Activated CD8-positive, alpha-beta memory T cell treated with anti-CD3 and anti-CD28 coated beads, Interleukin-2, amount 50 U/mL, for 48 hours (primary cell): ENCODE data around the gene BBS9.

Source experiments
- DNase-seq: peaks from one replicate; pipeline ENCODE4 v3.0.0-alpha.2; 2020

The BBS9 gene

GRCh38 chr7:33379891-33380525 is 250.6 kb downstream of the BBS9 start:
- no peak for DNase-seq

DNA sequence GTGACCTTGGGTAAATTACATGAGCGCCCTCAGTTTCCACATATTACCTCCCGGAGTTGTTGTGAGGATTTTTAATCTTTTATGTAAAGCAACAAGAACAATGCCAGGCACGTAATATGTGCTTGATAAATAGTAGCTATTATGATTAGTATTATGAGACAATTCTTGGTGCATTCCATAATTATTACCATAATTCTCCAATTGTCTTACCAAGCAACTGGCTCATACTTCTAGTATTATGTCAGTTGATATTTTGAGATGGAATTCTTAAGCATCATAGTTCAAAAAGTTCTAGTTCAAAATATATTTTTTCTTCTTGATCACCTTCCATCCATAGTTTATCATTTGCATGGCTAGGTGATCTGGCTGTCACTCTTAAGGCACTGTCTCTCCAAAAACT is 259.0 kb downstream of the BBS9 start:
- no peak for DNase-seq

DNA sequence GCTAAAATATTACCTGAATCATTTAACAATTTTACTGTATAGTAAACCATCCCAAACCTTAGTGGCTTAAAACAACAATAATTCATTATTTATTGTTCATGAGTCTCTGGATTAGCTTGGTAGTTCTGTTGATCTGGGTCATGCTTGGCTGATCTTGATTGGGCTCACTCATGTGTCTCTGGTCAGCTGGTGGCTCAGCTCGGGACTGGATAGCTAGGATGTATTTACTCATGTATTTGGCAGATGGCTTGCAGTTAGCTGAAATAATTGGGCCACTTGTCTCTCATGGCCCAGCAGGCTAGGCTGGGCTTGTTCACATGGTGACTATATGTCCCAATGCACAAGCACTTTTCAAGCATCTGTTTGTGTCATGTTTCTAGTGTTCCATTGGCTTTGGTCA is 262.8 kb downstream of the BBS9 start:
- DNase-seq: no peak

DNA sequence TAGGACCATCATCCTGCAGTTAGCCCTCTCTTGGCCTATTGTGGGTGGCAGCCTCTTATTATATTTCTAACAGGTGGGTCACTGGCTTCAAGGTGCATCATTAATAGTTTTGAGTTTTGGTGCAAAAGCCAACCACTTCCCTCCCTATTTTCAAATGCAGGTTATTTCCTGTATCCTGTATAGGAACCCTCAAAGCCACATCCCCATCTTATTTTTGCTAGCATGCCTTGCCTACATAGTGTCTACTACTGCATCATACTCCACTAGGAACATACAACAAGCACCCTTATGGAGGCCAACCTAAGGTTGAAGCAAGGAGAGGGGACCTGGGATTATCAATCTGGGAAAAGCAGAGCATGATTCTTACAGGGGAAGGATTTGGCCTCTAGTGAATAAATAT is 264.4 kb downstream of the BBS9 start:
- no peak for DNase-seq

DNA sequence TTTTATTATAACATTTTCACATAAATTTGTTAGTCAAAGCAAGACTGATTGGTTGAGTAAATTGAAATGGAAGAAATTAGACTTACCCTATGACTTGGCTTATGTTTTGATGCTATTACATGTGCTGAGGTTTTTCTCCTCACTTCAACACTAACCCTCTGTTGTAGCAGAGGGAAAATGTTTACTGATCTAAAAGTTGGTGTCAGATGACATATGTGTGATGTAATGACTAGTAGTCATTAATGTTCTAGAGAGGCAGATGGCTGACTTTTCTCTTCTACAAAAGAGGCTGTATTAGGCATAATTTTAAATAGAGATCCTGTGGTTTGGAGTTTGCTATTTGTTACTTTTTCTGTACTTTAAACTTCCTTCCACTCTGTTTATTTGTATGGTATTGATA is 266.0 kb downstream of the BBS9 start:
- no peak for DNase-seq

- no peak for DNase-seq
These were observed 270.3 kb downstream of the BBS9 start for GRCh38 chr7:33399528-33400213.

GRCh38 chr7:33400214-33400538 is 270.8 kb downstream of the BBS9 start:
- DNase-seq: no peak

- no peak for DNase-seq
These were observed 280.9 kb downstream of the BBS9 start for GRCh38 chr7:33410266-33410665.

GRCh38 chr7:33411020-33411419 is 281.7 kb downstream of the BBS9 start:
- no peak for DNase-seq

DNA sequence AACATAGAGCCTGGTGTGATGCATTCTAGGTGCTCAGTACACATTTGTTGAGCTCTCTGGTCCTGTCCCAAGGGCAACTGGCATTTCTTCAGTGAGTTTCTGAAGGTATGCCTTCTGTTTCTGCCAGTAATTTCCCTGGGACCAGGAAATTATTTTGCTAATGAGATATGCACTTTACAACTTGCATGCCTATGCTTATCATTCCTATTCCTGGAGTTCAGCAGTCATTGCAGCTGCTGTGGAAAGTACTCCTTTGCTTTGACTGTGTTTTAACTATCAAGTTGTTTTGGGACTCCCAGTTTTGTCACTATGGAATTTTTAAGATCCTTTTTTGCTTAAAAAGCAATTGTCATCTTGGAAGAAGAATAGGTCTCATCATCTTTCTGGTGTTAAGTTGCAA is 283.0 kb downstream of the BBS9 start:
- DNase-seq: no peak

DNA sequence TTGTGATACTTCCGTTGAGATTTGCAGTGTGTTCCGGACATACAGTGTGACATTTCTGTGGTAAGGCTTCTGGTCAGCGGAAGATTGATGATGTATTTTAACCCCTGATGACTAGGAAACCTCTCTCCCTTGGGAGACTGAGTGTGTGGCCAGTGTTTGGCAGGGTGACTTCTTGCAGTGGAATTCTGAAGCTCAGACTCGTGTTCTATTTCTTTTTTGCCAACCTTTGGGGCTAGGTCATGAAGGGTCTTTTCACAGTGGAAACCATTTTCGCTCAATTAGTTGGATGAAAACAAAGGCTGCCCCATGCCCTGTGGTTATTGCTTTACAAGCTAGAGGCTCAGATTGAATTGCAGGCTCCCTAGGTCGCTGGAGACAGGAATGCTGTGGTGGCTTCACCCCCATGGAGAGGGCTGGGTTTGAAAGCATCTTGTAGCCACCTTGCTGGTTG is 288.9 kb downstream of the BBS9 start:
- no peak for DNase-seq

GRCh38 chr7:33420311-33420940 is 291.1 kb downstream of the BBS9 start:
- DNase-seq: no peak

GRCh38 chr7:33421429-33421828 is 292.1 kb downstream of the BBS9 start:
- DNase-seq: no peak

GRCh38 chr7:33422141-33422540 is 292.8 kb downstream of the BBS9 start:
- no peak for DNase-seq

GRCh38 chr7:33422825-33423645 is 293.7 kb downstream of the BBS9 start:
- DNase-seq: no peak

DNA sequence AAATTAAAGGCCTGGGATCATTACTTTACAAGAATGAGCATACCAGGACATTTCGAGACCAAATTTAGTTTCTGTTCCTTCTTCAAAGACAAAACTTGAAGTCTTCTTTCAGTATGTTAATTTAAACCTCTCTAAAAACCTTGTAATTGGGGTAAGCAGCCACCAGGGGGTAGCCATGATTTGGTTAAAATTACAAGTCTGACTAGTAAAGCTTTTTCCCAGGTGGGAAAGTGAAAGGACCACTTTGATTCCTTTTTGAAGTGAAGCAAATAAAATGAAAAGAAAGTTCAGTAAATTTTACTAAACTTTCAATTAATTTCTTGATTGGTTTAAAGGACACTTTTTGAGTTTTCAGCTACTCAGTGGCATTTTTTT is 294.3 kb downstream of the BBS9 start:
- DNase-seq: no peak

DNA sequence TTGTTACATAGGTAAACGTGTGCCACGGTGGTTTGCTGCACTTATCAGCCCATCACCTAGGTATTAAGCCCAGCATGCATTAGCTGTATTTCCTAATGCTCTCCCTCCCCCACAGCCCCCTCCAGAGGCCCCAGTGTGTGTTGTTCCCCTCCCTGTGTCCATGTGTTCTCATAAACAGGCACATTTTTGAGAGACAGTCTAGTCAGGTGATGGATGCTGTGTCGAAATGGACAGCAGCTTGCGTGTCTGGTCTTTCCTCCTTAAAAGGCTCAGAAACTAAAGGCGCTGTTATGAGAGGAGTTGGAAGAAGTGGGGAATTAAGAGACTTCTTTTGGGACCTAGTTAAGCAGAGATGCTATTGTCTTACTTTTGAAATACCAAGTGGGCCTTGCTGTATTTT is 296.0 kb downstream of the BBS9 start:
- DNase-seq: no peak

DNA sequence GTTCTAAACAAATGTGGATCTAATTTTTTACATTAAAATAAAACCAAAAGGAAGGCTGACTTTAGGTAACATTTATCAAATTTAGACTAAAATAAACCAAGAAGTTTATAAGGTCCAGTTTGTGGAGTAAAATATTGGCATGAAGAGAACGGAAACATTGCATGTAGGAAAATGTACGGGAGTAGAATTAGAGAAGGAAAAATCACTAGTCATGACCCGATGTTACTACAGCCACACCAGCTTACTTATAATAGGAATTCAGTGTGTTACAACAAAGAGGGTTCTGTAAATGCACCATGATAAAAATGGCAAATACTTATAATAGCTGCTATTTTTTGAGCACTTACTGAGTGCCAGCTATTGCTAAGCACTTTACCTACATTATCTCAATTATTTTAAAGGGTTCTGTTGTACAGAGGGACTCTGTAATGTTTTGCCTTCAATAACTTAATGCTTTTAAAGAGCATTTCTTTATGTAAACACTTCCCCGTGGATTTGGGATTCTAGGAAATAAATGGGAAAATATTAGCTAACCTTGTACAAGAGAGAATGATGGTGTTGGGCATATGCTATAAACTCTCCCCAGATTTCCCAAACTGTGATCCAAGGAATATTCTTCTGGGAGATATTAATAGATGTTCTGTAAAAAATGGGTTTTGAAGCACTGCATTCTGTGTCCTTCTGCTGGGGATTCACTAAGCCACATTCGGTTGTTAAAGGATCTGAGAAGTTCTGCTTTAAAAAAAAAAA is 296.7 kb downstream of the BBS9 start:
- no peak for DNase-seq

- no peak for DNase-seq
These were observed 299.1 kb downstream of the BBS9 start for GRCh38 chr7:33428415-33428814.

GRCh38 chr7:33431543-33431942 is 302.2 kb downstream of the BBS9 start:
- no peak for DNase-seq

GRCh38 chr7:33432821-33433220 is 303.5 kb downstream of the BBS9 start:
- DNase-seq: no peak

DNA sequence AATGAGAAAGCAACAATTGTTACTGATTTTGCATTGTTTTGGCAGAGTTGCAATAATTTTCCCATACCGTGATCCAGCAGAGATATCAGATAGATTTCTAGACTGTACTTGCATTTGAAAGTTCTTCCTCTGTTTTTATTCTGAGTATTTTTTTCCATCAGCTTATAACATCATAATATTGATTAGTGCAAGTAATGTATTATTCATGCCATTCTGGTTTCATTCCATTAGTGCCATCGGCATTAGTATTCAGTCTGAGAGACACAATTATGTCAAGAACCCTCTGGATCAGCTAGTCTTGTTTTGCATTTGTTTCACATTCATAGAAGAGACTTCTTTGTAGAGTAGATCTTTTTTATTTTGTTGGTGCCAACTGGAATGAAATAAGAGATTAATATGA is 304.0 kb downstream of the BBS9 start:
- no peak for DNase-seq

DNA sequence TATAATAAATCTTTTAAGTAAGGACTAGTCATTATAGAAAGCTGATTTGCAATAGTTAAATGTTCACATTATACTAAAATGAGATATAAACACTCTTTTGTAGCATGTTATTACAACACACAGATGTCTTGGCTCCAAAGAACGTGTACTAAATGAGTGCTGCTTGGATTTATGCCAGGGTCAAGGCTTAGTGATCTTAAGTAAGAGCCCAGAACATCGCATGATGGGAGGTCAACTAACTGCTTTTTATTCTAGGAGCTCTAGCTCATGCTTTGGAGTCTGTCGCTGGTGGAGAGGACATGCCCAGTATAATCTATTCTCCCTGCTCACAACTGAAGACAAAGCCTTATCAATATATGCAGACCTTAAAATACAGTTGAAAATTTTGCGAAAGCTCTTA is 315.1 kb downstream of the BBS9 start:
- DNase-seq: no peak
